ENCODE data around the gene KATNA1.

KATNA1 gene

GRCh38 chr6:149615805-149616204 is 32.7 kb downstream of the KATNA1 start:
- Histone ChIP-seq H3K9me3 (ENCODE audit: control insufficient read depth in 1 of 2, low read length in 2 of 2) (peaks cover 2 to 8% of the 10 kb centered on the region in 2 donors), H3K9ac (ENCODE audit: low read depth in 1 of 2, low read length in 2 of 2) (no peak overlapping the region), H3K4me1 (ENCODE audit: control insufficient read depth in 1 of 2, insufficient read depth in 2 of 2, low read length in 2 of 2) (no peaks in the 10 kb centered on the region), H3K27ac (ENCODE audit: low read depth, low read length) (no peak overlapping the region), H3K27me3 (ENCODE audit: control insufficient read depth in 1 of 2, insufficient read depth in 2 of 2, low read length in 2 of 2) (no peaks in the 10 kb centered on the region), H3K4me3 (ENCODE audit: low read depth in 1 of 2, low read length in 2 of 2) (no peak overlapping the region), H3K36me3 (ENCODE audit: control insufficient read depth in 1 of 2, insufficient read depth in 2 of 2, low read length in 2 of 2) (peaks cover 11 to 20% of the 10 kb centered on the region in 2 donors)

- no peaks in the 10 kb centered on the region for H3K4me1 ChIP-seq (ENCODE audit: control insufficient read depth in 1 of 2, insufficient read depth in 2 of 2, low read length in 2 of 2)
- H3K36me3 ChIP-seq (ENCODE audit: control insufficient read depth in 1 of 2, insufficient read depth in 2 of 2, low read length in 2 of 2) = peaks cover 11 to 14% of the 10 kb centered on the region in 2 donors
- no peaks in the 10 kb centered on the region for H3K27me3 ChIP-seq (ENCODE audit: control insufficient read depth in 1 of 2, insufficient read depth in 2 of 2, low read length in 2 of 2)
- H3K4me3 ChIP-seq (ENCODE audit: low read depth in 1 of 2, low read length in 2 of 2) = no peak overlapping the region
- no peak overlapping the region for H3K9ac ChIP-seq (ENCODE audit: low read depth in 1 of 2, low read length in 2 of 2)
- H3K27ac ChIP-seq (ENCODE audit: low read depth, low read length) = no peak overlapping the region
- H3K9me3 ChIP-seq (ENCODE audit: control insufficient read depth in 1 of 2, low read length in 2 of 2) = peaks cover 2 to 8% of the 10 kb centered on the region in 2 donors
Observed at GRCh38 chr6:149614337-149614736, 34.2 kb downstream of the KATNA1 start.

GRCh38 chr6:149608381-149608982 is 40.0 kb downstream of the KATNA1 start:
- no peak overlapping the region for H3K4me3 ChIP-seq (ENCODE audit: low read depth in 1 of 2, low read length in 2 of 2)
- no peak overlapping the region for H3K27ac ChIP-seq (ENCODE audit: low read depth, low read length)
- H3K36me3 ChIP-seq (ENCODE audit: control insufficient read depth in 1 of 2, insufficient read depth in 2 of 2, low read length in 2 of 2) = peaks cover 2 to 9% of the 10 kb centered on the region in 2 donors
- H3K9me3 ChIP-seq (ENCODE audit: control insufficient read depth in 1 of 2, low read length in 2 of 2) = peaks cover 0 to 4% of the 10 kb centered on the region in 2 donors
- H3K4me1 ChIP-seq (ENCODE audit: control insufficient read depth in 1 of 2, insufficient read depth in 2 of 2, low read length in 2 of 2) = no peaks in the 10 kb centered on the region
- H3K9ac ChIP-seq (ENCODE audit: low read depth in 1 of 2, low read length in 2 of 2) = no peak overlapping the region
- no peaks in the 10 kb centered on the region for H3K27me3 ChIP-seq (ENCODE audit: control insufficient read depth in 1 of 2, insufficient read depth in 2 of 2, low read length in 2 of 2)

- Histone ChIP-seq H3K9me3 (ENCODE audit: control insufficient read depth in 1 of 2, low read length in 2 of 2) (no peaks in the 10 kb centered on the region), H3K4me3 (ENCODE audit: low read depth in 1 of 2, low read length in 2 of 2) (no peak overlapping the region), H3K36me3 (ENCODE audit: control insufficient read depth in 1 of 2, insufficient read depth in 2 of 2, low read length in 2 of 2) (peaks cover 14 to 39% of the 10 kb centered on the region in 2 donors), H3K4me1 (ENCODE audit: control insufficient read depth in 1 of 2, insufficient read depth in 2 of 2, low read length in 2 of 2) (no peaks in the 10 kb centered on the region), H3K27ac (ENCODE audit: low read depth, low read length) (no peak overlapping the region), H3K27me3 (ENCODE audit: control insufficient read depth in 1 of 2, insufficient read depth in 2 of 2, low read length in 2 of 2) (no peaks in the 10 kb centered on the region), H3K9ac (ENCODE audit: low read depth in 1 of 2, low read length in 2 of 2) (no peak overlapping the region)
Observed at GRCh38 chr6:149600508-149600907, 48.0 kb downstream of the KATNA1 start.

- Histone ChIP-seq H3K4me3 (ENCODE audit: low read depth in 1 of 2, low read length in 2 of 2) (no peak overlapping the region), H3K9ac (ENCODE audit: low read depth in 1 of 2, low read length in 2 of 2) (no peak overlapping the region), H3K27me3 (ENCODE audit: control insufficient read depth in 1 of 2, insufficient read depth in 2 of 2, low read length in 2 of 2) (no peaks in the 10 kb centered on the region), H3K4me1 (ENCODE audit: control insufficient read depth in 1 of 2, insufficient read depth in 2 of 2, low read length in 2 of 2) (no peaks in the 10 kb centered on the region), H3K27ac (ENCODE audit: low read depth, low read length) (no peak overlapping the region), H3K9me3 (ENCODE audit: control insufficient read depth in 1 of 2, low read length in 2 of 2) (no peaks in the 10 kb centered on the region), H3K36me3 (ENCODE audit: control insufficient read depth in 1 of 2, insufficient read depth in 2 of 2, low read length in 2 of 2) (peaks cover 10 to 50% of the 10 kb centered on the region in 2 donors)
Observed at GRCh38 chr6:149593408-149593807, 55.1 kb downstream of the KATNA1 start.

- Histone ChIP-seq H3K27me3 (ENCODE audit: control insufficient read depth in 1 of 2, insufficient read depth in 2 of 2, low read length in 2 of 2) (no peaks in the 10 kb centered on the region), H3K9me3 (ENCODE audit: control insufficient read depth in 1 of 2, low read length in 2 of 2) (no peaks in the 10 kb centered on the region), H3K9ac (ENCODE audit: low read depth in 1 of 2, low read length in 2 of 2) (no peak overlapping the region), H3K27ac (ENCODE audit: low read depth, low read length) (no peak overlapping the region), H3K4me3 (ENCODE audit: low read depth in 1 of 2, low read length in 2 of 2) (no peak overlapping the region), H3K36me3 (ENCODE audit: control insufficient read depth in 1 of 2, insufficient read depth in 2 of 2, low read length in 2 of 2) (peaks cover 8 to 49% of the 10 kb centered on the region in 2 donors), H3K4me1 (ENCODE audit: control insufficient read depth in 1 of 2, insufficient read depth in 2 of 2, low read length in 2 of 2) (no peaks in the 10 kb centered on the region)
Observed at GRCh38 chr6:149592983-149593382, 55.5 kb downstream of the KATNA1 start.

- Histone ChIP-seq H3K9me3 (ENCODE audit: control insufficient read depth in 1 of 2, low read length in 2 of 2) (no peaks in the 10 kb centered on the region), H3K27me3 (ENCODE audit: control insufficient read depth in 1 of 2, insufficient read depth in 2 of 2, low read length in 2 of 2) (no peaks in the 10 kb centered on the region), H3K9ac (ENCODE audit: low read depth in 1 of 2, low read length in 2 of 2) (no peak overlapping the region), H3K4me1 (ENCODE audit: control insufficient read depth in 1 of 2, insufficient read depth in 2 of 2, low read length in 2 of 2) (no peaks in the 10 kb centered on the region), H3K27ac (ENCODE audit: low read depth, low read length) (no peak overlapping the region), H3K4me3 (ENCODE audit: low read depth in 1 of 2, low read length in 2 of 2) (no peak overlapping the region), H3K36me3 (ENCODE audit: control insufficient read depth in 1 of 2, insufficient read depth in 2 of 2, low read length in 2 of 2) (peaks cover 22 to 37% of the 10 kb centered on the region in 2 donors)
Observed at GRCh38 chr6:149586149-149586548, 62.4 kb downstream of the KATNA1 start.

GRCh38 chr6:149581349-149581748 is 67.2 kb downstream of the KATNA1 start:
- H3K9ac ChIP-seq (ENCODE audit: low read depth in 1 of 2, low read length in 2 of 2) = no peak overlapping the region
- H3K36me3 ChIP-seq (ENCODE audit: control insufficient read depth in 1 of 2, insufficient read depth in 2 of 2, low read length in 2 of 2) = peaks cover 15 to 45% of the 10 kb centered on the region in 2 donors
- H3K4me1 ChIP-seq (ENCODE audit: control insufficient read depth in 1 of 2, insufficient read depth in 2 of 2, low read length in 2 of 2) = no peaks in the 10 kb centered on the region

GRCh38 chr6:149580880-149581279 is 67.6 kb downstream of the KATNA1 start:
- no peaks in the 10 kb centered on the region for H3K27me3 ChIP-seq (ENCODE audit: control insufficient read depth in 1 of 2, insufficient read depth in 2 of 2, low read length in 2 of 2)
- H3K4me3 ChIP-seq (ENCODE audit: low read depth in 1 of 2, low read length in 2 of 2) = no peak overlapping the region
- H3K4me1 ChIP-seq (ENCODE audit: control insufficient read depth in 1 of 2, insufficient read depth in 2 of 2, low read length in 2 of 2) = no peaks in the 10 kb centered on the region
- no peaks in the 10 kb centered on the region for H3K9me3 ChIP-seq (ENCODE audit: control insufficient read depth in 1 of 2, low read length in 2 of 2)
- H3K36me3 ChIP-seq (ENCODE audit: control insufficient read depth in 1 of 2, insufficient read depth in 2 of 2, low read length in 2 of 2) = peaks cover 11 to 41% of the 10 kb centered on the region in 2 donors
- no peak overlapping the region for H3K9ac ChIP-seq (ENCODE audit: low read depth in 1 of 2, low read length in 2 of 2)
- no peak overlapping the region for H3K27ac ChIP-seq (ENCODE audit: low read depth, low read length)

More at GRCh38 chr6:149581349-149581748, 67.2 kb downstream of the KATNA1 start:
- H3K9me3 ChIP-seq (ENCODE audit: control insufficient read depth in 1 of 2, low read length in 2 of 2) = no peaks in the 10 kb centered on the region
- no peaks in the 10 kb centered on the region for H3K27me3 ChIP-seq (ENCODE audit: control insufficient read depth in 1 of 2, insufficient read depth in 2 of 2, low read length in 2 of 2)
- no peak overlapping the region for H3K4me3 ChIP-seq (ENCODE audit: low read depth in 1 of 2, low read length in 2 of 2)
- H3K27ac ChIP-seq (ENCODE audit: low read depth, low read length) = no peak overlapping the region

GRCh38 chr6:149567945-149568585 is 80.4 kb downstream of the KATNA1 start:
- H3K9ac ChIP-seq (ENCODE audit: low read depth in 1 of 2, low read length in 2 of 2) = no peak overlapping the region
- H3K9me3 ChIP-seq (ENCODE audit: control insufficient read depth in 1 of 2, low read length in 2 of 2) = no peaks in the 10 kb centered on the region
- H3K4me1 ChIP-seq (ENCODE audit: control insufficient read depth in 1 of 2, insufficient read depth in 2 of 2, low read length in 2 of 2) = peaks cover 5 to 11% of the 10 kb centered on the region in 2 donors
- no peaks in the 10 kb centered on the region for H3K36me3 ChIP-seq (ENCODE audit: control insufficient read depth in 1 of 2, insufficient read depth in 2 of 2, low read length in 2 of 2)
- H3K4me3 ChIP-seq (ENCODE audit: low read depth in 1 of 2, low read length in 2 of 2) = peak overlapping the region in 1 of 2 donors; percentile 89
- peaks cover 0 to 4% of the 10 kb centered on the region in 2 donors for H3K27me3 ChIP-seq (ENCODE audit: control insufficient read depth in 1 of 2, insufficient read depth in 2 of 2, low read length in 2 of 2)
- H3K27ac ChIP-seq (ENCODE audit: low read depth, low read length) = no peak overlapping the region
